HEK293T (cell line): Measurements from ENCODE around the gene PLCL2.

Experiments
- ARNT ChIP-seq: fragments of 450-650 bp; IDR thresholded peaks from 2 replicates; pipeline ENCODE4 v1.6.1; 2017; ENCODE audit warnings: mild to moderate bottlenecking
- BHLHE40 ChIP-seq: fragments of 450-650 bp; IDR thresholded peaks from 2 replicates; pipeline ENCODE4 v1.6.1; 2016; ENCODE audit warnings: mild to moderate bottlenecking, moderate library complexity, borderline replicate concordance
- CTBP1 ChIP-seq: fragments of 450-650 bp; IDR thresholded peaks from 2 replicates; pipeline ENCODE4 v1.6.1; 2016; ENCODE audit warnings: borderline replicate concordance
- ELF4 ChIP-seq: fragments of 450-650 bp; IDR thresholded peaks from 2 replicates; pipeline ENCODE4 v1.6.1; 2017; ENCODE audit warnings: antibody characterized with exemption
- FOXK2 ChIP-seq: fragments of 450-650 bp; IDR thresholded peaks from 2 replicates; pipeline ENCODE4 v1.6.1; 2016; ENCODE audit warnings: mild to moderate bottlenecking
- FOXM1 ChIP-seq: fragments of 450-650 bp; IDR thresholded peaks from 2 replicates; pipeline ENCODE4 v1.6.1; 2017; ENCODE audit warnings: mild to moderate bottlenecking, borderline replicate concordance
- HDGF ChIP-seq: fragments of 450-650 bp; IDR thresholded peaks from 2 replicates; pipeline ENCODE4 v1.6.1; 2017; ENCODE audit warnings: antibody characterized with exemption, borderline replicate concordance
- L3MBTL2 ChIP-seq: fragments of 450-650 bp; conservative IDR thresholded peaks from 2 replicates; pipeline ENCODE4 v1.6.1; 2016; ENCODE audit warnings: mild to moderate bottlenecking
- LEF1 ChIP-seq: fragments of 450-650 bp; IDR thresholded peaks from 2 replicates; pipeline ENCODE4 v1.6.1; 2017; ENCODE audit warnings: mild to moderate bottlenecking, borderline replicate concordance
- NFRKB ChIP-seq: fragments of 450-650 bp; IDR thresholded peaks from 2 replicates; pipeline ENCODE4 v1.6.1; 2016; ENCODE audit warnings: mild to moderate bottlenecking, moderate library complexity
- SP1 ChIP-seq: fragments of 450-650 bp; IDR thresholded peaks from 2 replicates; pipeline ENCODE4 v1.6.1; 2017
- SUZ12 ChIP-seq: fragments of 450-650 bp; IDR thresholded peaks from 2 replicates; pipeline ENCODE4 v1.6.1; 2016; ENCODE audit warnings: mild to moderate bottlenecking
- TARDBP ChIP-seq: fragments of 450-650 bp; IDR thresholded peaks from 2 replicates; pipeline ENCODE4 v1.6.1; 2016
- TF ChIP-seq, protein P1 (sequence below): fragments of 450-650 bp; IDR thresholded peaks from 2 replicates; pipeline ENCODE4 v1.6.1; 2016

- TF ChIP-seq NFRKB (no peak), ARNT (no peak), FOXK2 (no peak), TARDBP (no peak), HDGF (no peak), BHLHE40 (no peak), SUZ12 (no peak), L3MBTL2 (no peak), ELF4 (no peak), LEF1 (no peak), SP1 (no peak), FOXM1 (no peak), CTBP1 (no peak)
- TF ChIP-seq, protein P1, sequence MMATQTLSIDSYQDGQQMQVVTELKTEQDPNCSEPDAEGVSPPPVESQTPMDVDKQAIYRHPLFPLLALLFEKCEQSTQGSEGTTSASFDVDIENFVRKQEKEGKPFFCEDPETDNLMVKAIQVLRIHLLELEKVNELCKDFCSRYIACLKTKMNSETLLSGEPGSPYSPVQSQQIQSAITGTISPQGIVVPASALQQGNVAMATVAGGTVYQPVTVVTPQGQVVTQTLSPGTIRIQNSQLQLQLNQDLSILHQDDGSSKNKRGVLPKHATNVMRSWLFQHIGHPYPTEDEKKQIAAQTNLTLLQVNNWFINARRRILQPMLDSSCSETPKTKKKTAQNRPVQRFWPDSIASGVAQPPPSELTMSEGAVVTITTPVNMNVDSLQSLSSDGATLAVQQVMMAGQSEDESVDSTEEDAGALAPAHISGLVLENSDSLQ, result no peak
Measured at GRCh38 chr3:16888356-16888755, 3.6 kb downstream of the PLCL2 start.
